A549 (cell line): ENCODE measurements around the gene LHFPL5. TPM values are rescaled to one million over a fixed set of nuclear protein-coding genes. Genes with fewer than 3 reads are reported as not detected.

Experiments
- ATAC-seq, 2 experiments: fragments of 200-7000 bp in 1 of 2; fragments of >200 bp in 1 of 2; cut with Nextera tagmentation in 1 of 2; cut with Tn5 transposase in 1 of 2; 3 replicates each; pipeline versions ENCODE4 v1.8.0 to v1.9.1; 2018 to 2020; ENCODE audit warnings: mild to moderate bottlenecking in 1 of 2, moderate library complexity in 1 of 2
- CTCF ChIA-PET: fragments of 300-600 bp; sonication (Branson Sonifier 250); formaldehyde crosslinking; extraction: SDS; loops from one replicate; lab custom pipeline; 2021; ENCODE audit warnings: antibody characterized with exemption, inconsistent platforms; lab: Yijun Ruan, JAX
- POLR2A ChIA-PET: fragments of 350-600 bp; formaldehyde crosslinking; extraction: SDS; loops from one replicate; lab custom pipeline; 2021; ENCODE audit warnings: antibody characterized with exemption, inconsistent platforms; lab: Yijun Ruan, JAX
- DNase-seq, 2 experiments: peaks; one replicate each; pipeline versions ENCODE4 v3.0.0 to v3.0.0-alpha.2; 2011 to 2016; ENCODE audit warnings: low read depth in 1 of 2, low spot score in 1 of 2
- FAIRE-seq: peaks from 2 replicates; lab custom pipeline; 2011; peaks lifted over from hg19 to GRCh38; lab: Jason Lieb, UNC
- H3K27ac ChIP-seq, 2 experiments: fragments of >200 bp; sonication (Bioruptor Twin); formaldehyde crosslinking; 3 replicates each; pipeline ENCODE4 v1.5.1; 2016 to 2017
- H3K4me1 ChIP-seq: fragments of >200 bp; sonication (Bioruptor Twin); formaldehyde crosslinking; 3 replicates; pipeline ENCODE4 v1.6.1; 2016
- H3K4me2 ChIP-seq: fragments of >200 bp; sonication (Bioruptor Twin); formaldehyde crosslinking; 3 replicates; pipeline ENCODE4 v1.6.1; 2016
- H3K4me3 ChIP-seq: fragments of >200 bp; sonication (Bioruptor Twin); formaldehyde crosslinking; 3 replicates; pipeline ENCODE4 v1.5.1; 2016
- H3K9me3 ChIP-seq: fragments of >200 bp; sonication (Bioruptor Twin); formaldehyde crosslinking; 3 replicates; pipeline ENCODE4 v1.6.1; 2016
- BCL3 ChIP-seq: fragments of >200 bp; sonication (Bioruptor Twin); formaldehyde crosslinking; IDR thresholded peaks from 3 replicates; pipeline ENCODE4 v1.6.1; 2016
- CBX8 ChIP-seq: fragments of 200-600 bp; sonication (generic); IDR thresholded peaks from 2 replicates; pipeline ENCODE4 v1.6.1; 2016
- FOSB ChIP-seq: fragments of 250-450 bp; sonication (Bioruptor Pico); IDR thresholded peaks from 2 replicates; pipeline ENCODE4 v1.5.0; 2020; ENCODE audit warnings: mild to moderate bottlenecking, moderate library complexity
- GATA3 ChIP-seq: IDR thresholded peaks from 2 replicates; pipeline ENCODE4 v1.6.1; 2012; ENCODE audit warnings: borderline replicate concordance
- HEYL ChIP-seq: fragments of 250-450 bp; sonication (Bioruptor Pico); IDR thresholded peaks from 2 replicates; pipeline ENCODE4 v1.8.0; 2021; ENCODE audit warnings: mild to moderate bottlenecking, moderate library complexity
- HOXA7 ChIP-seq: fragments of 250-450 bp; sonication (Bioruptor Pico); IDR thresholded peaks from 2 replicates; pipeline ENCODE4 v1.5.0; 2020; ENCODE audit warnings: mild to moderate bottlenecking, moderate library complexity
- HOXB13 ChIP-seq: fragments of 250-450 bp; sonication (Bioruptor Pico); IDR thresholded peaks from 2 replicates; pipeline ENCODE4 v1.5.0; 2020; ENCODE audit warnings: low read depth, mild to moderate bottlenecking, moderate library complexity
- MAX ChIP-seq: IDR thresholded peaks from 2 replicates; pipeline ENCODE4 v1.6.1; 2012
- POLR2AphosphoS2 ChIP-seq: conservative IDR thresholded peaks from 2 replicates; pipeline ENCODE4 v1.6.1; 2012; ENCODE audit warnings: low read length, improper control_type of control experiment, inconsistent platforms
- REST ChIP-seq: fragments of 200-600 bp; sonication (generic); IDR thresholded peaks from 2 replicates; pipeline ENCODE4 v1.6.1; 2016; ENCODE audit warnings: antibody characterized with exemption, mild to moderate bottlenecking, moderate library complexity
- TFCP2L1 ChIP-seq: fragments of 250-450 bp; sonication (Bioruptor Pico); IDR thresholded peaks from 2 replicates; pipeline ENCODE4 v1.5.0; 2021; ENCODE audit warnings: mild to moderate bottlenecking
- TP53 ChIP-seq: fragments of 250-450 bp; sonication (Bioruptor Pico); IDR thresholded peaks from 2 replicates; pipeline ENCODE4 v1.5.0; 2021; ENCODE audit warnings: mild to moderate bottlenecking, moderate library complexity
- ZC3H11A ChIP-seq: fragments of 450-650 bp; IDR thresholded peaks from 2 replicates; pipeline ENCODE4 v1.6.1; 2014; ENCODE audit warnings: antibody characterized with exemption, mild to moderate bottlenecking
- ZFP36 ChIP-seq: fragments of 450-650 bp; IDR thresholded peaks from 2 replicates; pipeline ENCODE4 v1.6.1; 2014; ENCODE audit warnings: borderline replicate concordance; ENCODE audit not compliant: partially characterized antibody
- WGBS: methylation state at CpG from one replicate; pipeline ENCODE4 v1.1.6; 2017; ENCODE audit errors: missing lambda C conversion rate; 5-methylcytosine and 5-hydroxymethylcytosine counted together
- polyA plus RNA-seq, 4 experiments: library from polyadenylated mRNA; depleted of rRNA in 3 of 4; stranded (reverse); fragments of >200 nt; fragmentation: RNase III in 1 of 4; extraction: RNeasy Plus Mini Kit Qiagen cat#74134 plus additional on column Dnase treatment in 1 of 4; gene quantifications; 2 replicates in 3 of 4; 3 replicates in 1 of 4; pipeline ENCODE4 v1.2.3, GENCODE V29; 2011 to 2017
- TF ChIP-seq, protein P1 (sequence below): IDR thresholded peaks from 2 replicates; pipeline ENCODE4 v1.6.1; 2012; ENCODE audit warnings: low read depth, borderline replicate concordance
- TF ChIP-seq, protein P2 (sequence below): fragments of 250-450 bp; sonication (Bioruptor Pico); IDR thresholded peaks from 2 replicates; pipeline ENCODE4 v1.5.0; 2021; ENCODE audit warnings: mild to moderate bottlenecking, moderate library complexity, borderline replicate concordance

Gene LHFPL5
- polyA plus RNA-seq, 2 of the 4 experiments (the other 2 are of a cell fraction): 0.06 to 0.17 TPM

DNA sequence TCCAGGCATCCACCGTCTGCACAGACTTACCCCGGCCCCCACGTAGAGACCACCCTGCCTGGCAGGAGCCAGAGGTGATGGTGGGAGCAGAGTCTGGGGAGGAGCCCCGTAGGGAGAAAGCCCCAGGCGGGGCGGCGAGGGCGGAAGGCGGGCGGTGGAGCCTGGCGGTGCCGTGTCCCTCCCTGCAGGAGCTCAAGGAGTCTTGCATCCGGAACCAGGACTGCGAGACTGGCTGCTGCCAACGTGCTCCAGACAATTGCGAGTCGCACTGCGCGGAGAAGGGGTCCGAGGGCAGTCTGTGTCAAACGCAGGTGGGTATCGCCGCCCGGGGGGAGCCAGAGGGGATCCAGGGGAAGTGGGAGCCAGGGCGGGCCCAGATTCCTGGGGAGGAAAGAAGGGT is 18.3 kb upstream of the LHFPL5 start:
- ChIA-PET CTCF (interaction anchor here (0.8 to 1.5 kb wide), 2 partner anchors 10 to 12 kb away, joined by 3 to 5 read pairs; partner anchors contain the start of gene CLPS), POLR2A (no interaction called here)
- ATAC-seq: peak; percentile 19 to 52; a peak in 3 of 6 replicates
- Histone ChIP-seq H3K4me2 (peak overlapping the region; percentile 19; the same call in 1 of the 3 replicates), H3K4me3 (no peak overlapping the region), H3K27ac (no peak overlapping the region), H3K9me3 (no peaks in the 10 kb centered on the region), H3K4me1 (no peaks in the 10 kb centered on the region; the same call in 2 of the 3 replicates)
- WGBS: 43% methylated on average over 23 of the region's 25 CpGs
- no peak for FAIRE-seq
- no peak for DNase-seq
- TF ChIP-seq, protein P1, sequence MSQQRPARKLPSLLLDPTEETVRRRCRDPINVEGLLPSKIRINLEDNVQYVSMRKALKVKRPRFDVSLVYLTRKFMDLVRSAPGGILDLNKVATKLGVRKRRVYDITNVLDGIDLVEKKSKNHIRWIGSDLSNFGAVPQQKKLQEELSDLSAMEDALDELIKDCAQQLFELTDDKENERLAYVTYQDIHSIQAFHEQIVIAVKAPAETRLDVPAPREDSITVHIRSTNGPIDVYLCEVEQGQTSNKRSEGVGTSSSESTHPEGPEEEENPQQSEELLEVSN: no peak
- TF ChIP-seq TFCP2L1 (CRISPR knock-in tag) (no peak), POLR2AphosphoS2 (no peak), MAX (no peak), ZFP36 (no peak), BCL3 (no peak), HOXA7 (CRISPR knock-in tag) (no peak), TP53 (no peak), ZC3H11A (no peak), CBX8 (no peak), GATA3 (no peak)

GRCh38 chr6:35787266-35788218 is 17.6 kb upstream of the LHFPL5 start:
- ATAC-seq: peak; percentile 53 to 61
- no peak for FAIRE-seq
- Histone ChIP-seq H3K27ac (no peak overlapping the region), H3K9me3 (peaks cover under 1% of the 10 kb centered on the region; the same call in 1 of the 3 replicates), H3K4me1 (no peaks in the 10 kb centered on the region), H3K4me2 (0 out of 3 replicates have a peak overlapping the region, but pooled peaks have one; percentile 19), H3K4me3 (no peak overlapping the region)
- DNase-seq: no peak
- TF ChIP-seq HOXB13 (CRISPR knock-in tag): no peak
- no peak for TF ChIP-seq HEYL (CRISPR knock-in tag)
- TF ChIP-seq FOSB: no peak
- TF ChIP-seq, protein P2, sequence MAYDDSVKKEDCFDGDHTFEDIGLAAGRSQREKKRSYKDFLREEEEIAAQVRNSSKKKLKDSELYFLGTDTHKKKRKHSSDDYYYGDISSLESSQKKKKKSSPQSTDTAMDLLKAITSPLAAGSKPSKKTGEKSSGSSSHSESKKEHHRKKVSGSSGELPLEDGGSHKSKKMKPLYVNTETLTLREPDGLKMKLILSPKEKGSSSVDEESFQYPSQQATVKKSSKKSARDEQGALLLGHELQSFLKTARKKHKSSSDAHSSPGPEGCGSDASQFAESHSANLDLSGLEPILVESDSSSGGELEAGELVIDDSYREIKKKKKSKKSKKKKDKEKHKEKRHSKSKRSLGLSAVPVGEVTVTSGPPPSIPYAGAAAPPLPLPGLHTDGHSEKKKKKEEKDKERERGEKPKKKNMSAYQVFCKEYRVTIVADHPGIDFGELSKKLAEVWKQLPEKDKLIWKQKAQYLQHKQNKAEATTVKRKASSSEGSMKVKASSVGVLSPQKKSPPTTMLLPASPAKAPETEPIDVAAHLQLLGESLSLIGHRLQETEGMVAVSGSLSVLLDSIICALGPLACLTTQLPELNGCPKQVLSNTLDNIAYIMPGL (CRISPR knock-in tag): no peak
- no peak for TF ChIP-seq REST
- TF ChIP-seq HOXA7 (CRISPR knock-in tag): no peak
- TF ChIP-seq BCL3: no peak
- WGBS: 58% methylated on average over 13 of the region's 13 CpGs
- ChIA-PET POLR2A (no interaction called here), CTCF (interaction anchor here (0.5 to 1.5 kb wide), 4 partner anchors 9 to 307 kb away, joined by 3 to 6 read pairs (median 4); partner anchors contain the start of gene CLPS)
